Measurements from ENCODE around the gene GPHN.

GPHN gene

GRCh38 chr14:66918527-66918926, 410.6 kb downstream of the GPHN start:
- Histone ChIP-seq H3K36me3 (no peaks in the 10 kb centered on the region), H3K4me3 (ENCODE audit: low read depth, low read length) (no peak overlapping the region), H3K9me3 (no peaks in the 10 kb centered on the region), H3K4me1 (no peaks in the 10 kb centered on the region), H3K27me3 (no peaks in the 10 kb centered on the region)
- TF ChIP-seq, protein P1, sequence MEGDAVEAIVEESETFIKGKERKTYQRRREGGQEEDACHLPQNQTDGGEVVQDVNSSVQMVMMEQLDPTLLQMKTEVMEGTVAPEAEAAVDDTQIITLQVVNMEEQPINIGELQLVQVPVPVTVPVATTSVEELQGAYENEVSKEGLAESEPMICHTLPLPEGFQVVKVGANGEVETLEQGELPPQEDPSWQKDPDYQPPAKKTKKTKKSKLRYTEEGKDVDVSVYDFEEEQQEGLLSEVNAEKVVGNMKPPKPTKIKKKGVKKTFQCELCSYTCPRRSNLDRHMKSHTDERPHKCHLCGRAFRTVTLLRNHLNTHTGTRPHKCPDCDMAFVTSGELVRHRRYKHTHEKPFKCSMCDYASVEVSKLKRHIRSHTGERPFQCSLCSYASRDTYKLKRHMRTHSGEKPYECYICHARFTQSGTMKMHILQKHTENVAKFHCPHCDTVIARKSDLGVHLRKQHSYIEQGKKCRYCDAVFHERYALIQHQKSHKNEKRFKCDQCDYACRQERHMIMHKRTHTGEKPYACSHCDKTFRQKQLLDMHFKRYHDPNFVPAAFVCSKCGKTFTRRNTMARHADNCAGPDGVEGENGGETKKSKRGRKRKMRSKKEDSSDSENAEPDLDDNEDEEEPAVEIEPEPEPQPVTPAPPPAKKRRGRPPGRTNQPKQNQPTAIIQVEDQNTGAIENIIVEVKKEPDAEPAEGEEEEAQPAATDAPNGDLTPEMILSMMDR (IDR thresholded peaks at IDR 0.05; ENCODE audit: low read depth, low read length) = no peak
- DNase-seq = no peak

- Histone ChIP-seq H3K36me3 (no peaks in the 10 kb centered on the region), H3K4me3 (ENCODE audit: low read depth, low read length) (no peak overlapping the region), H3K27me3 (no peaks in the 10 kb centered on the region), H3K9me3 (no peaks in the 10 kb centered on the region), H3K4me1 (no peaks in the 10 kb centered on the region)
- TF ChIP-seq, protein P1 (IDR thresholded peaks at IDR 0.05; ENCODE audit: low read depth, low read length) = no peak
- DNase-seq = no peak
Measured at GRCh38 chr14:66920196-66920595, 412.2 kb downstream of the GPHN start.

DNA sequence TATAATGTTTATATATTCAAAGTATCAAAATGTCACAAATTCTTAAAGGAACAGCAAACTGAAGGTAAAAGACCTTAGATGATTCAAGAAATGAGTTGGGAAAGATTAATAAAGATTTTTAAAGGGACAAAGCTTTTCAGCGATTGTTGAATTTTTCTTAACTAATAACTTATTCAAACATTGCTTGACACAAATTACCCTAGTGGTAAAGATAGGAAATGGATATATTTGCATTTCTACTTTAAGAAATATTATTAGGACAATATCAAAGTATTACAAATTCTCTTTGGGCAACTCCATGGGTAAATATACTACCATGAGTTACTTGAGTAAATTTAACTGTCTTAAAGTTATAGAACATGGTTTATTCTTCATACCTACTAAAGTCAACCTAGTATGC, 415.3 kb downstream of the GPHN start:
- no peaks in the 10 kb centered on the region for H3K9me3 ChIP-seq
- no peaks in the 10 kb centered on the region for H3K27me3 ChIP-seq
- no peak overlapping the region for H3K4me3 ChIP-seq (ENCODE audit: low read depth, low read length)
- no peaks in the 10 kb centered on the region for H3K36me3 ChIP-seq
- DNase-seq = no peak
- H3K4me1 ChIP-seq = no peaks in the 10 kb centered on the region
- TF ChIP-seq, protein P1 (IDR thresholded peaks at IDR 0.05; ENCODE audit: low read depth, low read length) = no peak

- Histone ChIP-seq H3K9me3 (no peaks in the 10 kb centered on the region), H3K36me3 (no peaks in the 10 kb centered on the region), H3K27me3 (no peaks in the 10 kb centered on the region), H3K4me1 (no peaks in the 10 kb centered on the region), H3K4me3 (ENCODE audit: low read depth, low read length) (no peak overlapping the region)
- TF ChIP-seq, protein P1 (IDR thresholded peaks at IDR 0.05; ENCODE audit: low read depth, low read length) = no peak
- DNase-seq = no peak
Measured at GRCh38 chr14:66939409-66939808, 431.5 kb downstream of the GPHN start.

- H3K4me3 ChIP-seq (ENCODE audit: low read depth, low read length) = no peak overlapping the region
- H3K9me3 ChIP-seq = no peaks in the 10 kb centered on the region
- no peaks in the 10 kb centered on the region for H3K27me3 ChIP-seq
- no peaks in the 10 kb centered on the region for H3K36me3 ChIP-seq
- TF ChIP-seq, protein P1 (IDR thresholded peaks at IDR 0.05; ENCODE audit: low read depth, low read length) = no peak
- no peaks in the 10 kb centered on the region for H3K4me1 ChIP-seq
- no peak for DNase-seq
Measured at GRCh38 chr14:66944872-66945271, 436.9 kb downstream of the GPHN start.

- TF ChIP-seq, protein P1 (IDR thresholded peaks at IDR 0.05; ENCODE audit: low read depth, low read length) = no peak
- Histone ChIP-seq H3K27me3 (no peaks in the 10 kb centered on the region), H3K4me1 (no peaks in the 10 kb centered on the region), H3K36me3 (no peaks in the 10 kb centered on the region), H3K9me3 (no peaks in the 10 kb centered on the region), H3K4me3 (ENCODE audit: low read depth, low read length) (no peak overlapping the region)
- DNase-seq = no peak
Measured at GRCh38 chr14:66955159-66955558, 447.2 kb downstream of the GPHN start.

Measured in BE2C (cell line).